ENCODE data around the gene AKAP17A.
A peak's percentile ranks its signal among the peaks of the same experiment; 100 is the strongest.
"Not testable (repeated sequence)": the region's sequence is repeated elsewhere in the genome, so short reads cannot be mapped to it uniquely, and the experiment has no call there.

The AKAP17A gene

DNA sequence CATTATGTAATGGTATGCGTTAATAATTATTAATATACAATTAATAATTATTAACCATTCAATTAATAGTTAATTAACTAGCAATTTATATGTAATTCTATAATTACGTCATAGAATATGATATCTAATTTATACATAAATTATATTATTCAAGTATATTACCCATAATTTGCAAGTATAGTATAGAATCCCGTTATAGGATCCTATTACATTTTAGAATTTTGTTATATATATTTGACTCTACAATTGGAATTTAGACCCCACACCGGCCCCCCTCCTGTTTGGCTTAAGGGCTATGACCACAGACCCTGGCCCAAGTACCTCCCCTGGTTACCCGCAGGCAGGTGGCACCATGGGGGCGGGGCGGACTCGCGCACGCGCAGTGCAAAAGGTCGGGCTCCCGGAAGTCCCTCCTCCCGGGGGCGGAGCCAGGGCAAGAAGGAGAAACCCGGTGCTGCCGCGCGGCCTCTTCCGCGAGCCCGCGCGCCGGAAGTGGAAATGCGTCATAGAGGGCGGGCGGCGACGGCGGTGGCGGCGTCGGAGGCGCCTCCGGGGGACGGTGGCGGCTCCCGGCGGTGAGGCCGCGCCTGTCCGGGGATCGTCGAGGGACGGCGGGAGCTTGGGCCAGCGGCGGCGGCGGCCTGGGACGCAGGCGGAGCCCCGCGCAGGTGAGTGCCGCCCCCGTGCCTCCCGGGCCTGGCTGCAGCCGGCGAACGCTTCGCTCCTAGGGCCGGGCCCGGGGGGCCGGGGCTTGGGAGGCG is at the start of gene AKAP17A:
TSS of gene AKAP17A (plus strand) at position 503 of the 761 bp plus-strand sequence. CDS start 1,859 bp downstream, outside the sequence.
- DNase-seq: peak; percentile 100

DNA sequence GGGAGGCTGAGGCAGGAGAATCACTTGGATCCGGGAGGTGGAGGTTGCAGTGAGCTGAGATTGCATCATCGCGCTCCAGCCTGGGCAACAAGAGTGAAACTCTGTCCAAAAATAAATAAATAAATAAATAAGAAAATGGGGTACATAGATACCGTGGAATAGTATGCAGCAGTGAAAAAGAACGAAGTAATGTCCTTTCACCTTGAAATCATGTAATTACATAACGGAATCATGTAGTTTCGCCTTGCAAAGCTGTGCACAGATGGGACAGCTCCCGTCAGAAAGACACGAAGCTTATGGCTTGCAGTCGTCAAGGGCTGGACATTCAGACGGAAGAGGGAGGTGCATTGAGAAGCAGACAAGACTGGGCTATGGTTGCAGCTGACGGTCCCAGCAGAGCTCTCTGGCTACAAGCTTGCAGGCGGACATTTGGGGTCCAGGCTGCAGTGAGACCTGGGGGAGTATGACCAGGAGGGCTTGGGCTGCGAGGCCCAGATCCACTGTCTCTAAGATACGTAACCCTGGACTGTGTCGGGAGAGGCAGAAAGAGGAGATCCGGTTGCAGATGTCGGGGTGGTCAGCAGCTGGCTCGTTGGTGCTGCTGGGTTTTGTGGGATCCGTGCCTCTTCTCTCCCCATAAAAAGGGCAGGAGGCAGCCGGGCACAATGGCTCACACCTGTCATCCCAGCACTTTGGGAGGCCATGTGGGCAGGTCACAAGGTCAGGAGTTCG is 48.2 kb upstream of the AKAP17A start:
- DNase-seq: peak; percentile 5 to 12

DNA sequence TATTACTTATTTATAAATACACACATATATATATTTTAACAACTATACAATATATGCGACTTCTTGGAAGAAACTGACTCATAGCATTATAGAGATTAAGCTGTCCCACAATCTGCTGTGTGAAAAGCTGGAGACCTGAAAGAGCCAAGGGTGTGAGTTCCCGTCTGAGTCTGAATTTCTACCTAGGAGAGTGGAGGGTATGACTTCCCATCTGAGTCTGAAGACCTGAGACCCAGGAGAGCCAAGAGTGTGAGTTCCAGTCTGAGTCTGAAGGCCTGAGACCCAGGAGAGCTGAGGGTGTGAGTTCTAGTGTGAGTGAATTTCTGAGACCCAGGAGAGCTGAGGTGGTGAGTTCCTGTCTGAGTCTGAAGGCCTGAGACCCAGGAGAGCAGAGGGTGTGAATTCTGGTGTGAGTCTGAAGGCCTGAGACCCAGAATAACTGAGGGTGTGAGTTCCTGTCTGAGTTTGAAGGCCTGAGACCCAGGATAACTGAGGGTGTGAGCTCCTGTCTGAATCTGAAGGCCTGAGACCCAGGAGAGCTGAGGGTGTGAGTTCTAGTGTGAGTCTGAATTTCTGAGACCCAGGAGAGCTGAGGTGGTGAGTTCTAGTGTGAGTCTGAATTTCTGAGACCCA is 45.5 kb upstream of the AKAP17A start:
- peak in 1 of 2 experiments; percentile 19 for DNase-seq

GRCh38 chrX:1546691-1547251 is 44.6 kb upstream of the AKAP17A start:
- DNase-seq: peak; percentile 12 to 13

DNA sequence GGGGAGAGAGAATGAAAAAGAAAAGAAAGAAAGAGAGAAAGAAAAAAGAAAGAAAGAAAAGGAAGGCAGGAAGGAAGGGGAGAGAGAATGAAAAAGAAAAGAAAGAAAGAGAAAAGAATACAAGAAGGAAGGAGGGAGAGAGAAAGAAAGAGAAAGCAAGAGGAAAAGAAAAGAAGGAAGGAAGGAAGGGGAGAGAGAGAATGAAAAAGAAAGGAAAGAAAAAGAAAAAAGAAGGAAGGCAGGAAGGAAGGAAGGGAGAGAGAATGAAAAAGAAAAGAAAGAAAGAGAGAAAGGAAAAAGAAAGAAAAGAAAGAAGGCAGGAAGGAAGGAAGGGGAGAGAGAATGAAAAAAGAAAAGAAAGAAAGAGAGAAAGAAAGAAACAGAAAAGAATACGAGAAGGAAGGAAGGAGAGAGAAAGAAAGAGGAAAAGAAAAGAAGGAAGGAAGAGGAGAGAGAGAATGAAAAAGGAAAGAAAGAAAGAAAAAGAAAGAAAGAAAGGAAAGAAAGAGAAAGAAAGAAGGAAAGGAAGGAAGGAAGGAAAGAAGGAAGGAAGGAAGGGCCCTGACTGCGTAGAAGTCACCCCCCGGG is 39.4 kb upstream of the AKAP17A start:
- DNase-seq: no peak

GRCh38 chrX:1554469-1555210 is 36.8 kb upstream of the AKAP17A start:
- DNase-seq: peak in 1 of 2 experiments; percentile 32

DNA sequence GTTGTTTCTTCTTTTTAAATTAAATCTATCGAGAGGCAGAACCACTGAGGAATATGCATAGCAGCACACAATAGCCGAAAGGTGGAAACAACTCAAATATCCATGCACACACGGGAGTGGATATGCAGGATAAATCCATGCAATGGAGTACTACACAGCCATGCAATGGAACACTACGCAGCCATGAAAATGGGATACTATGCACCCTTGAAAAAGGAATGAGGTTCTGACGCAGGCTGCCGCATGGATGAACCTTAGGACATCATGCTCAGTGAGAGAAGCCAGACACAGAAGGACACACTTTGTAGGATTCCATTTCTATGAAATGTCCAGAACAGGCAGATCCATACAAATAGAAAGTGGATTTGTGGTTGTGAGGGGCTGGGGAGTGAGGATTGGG is 36.0 kb upstream of the AKAP17A start:
- DNase-seq: peak in 1 of 2 experiments; percentile 14

DNA sequence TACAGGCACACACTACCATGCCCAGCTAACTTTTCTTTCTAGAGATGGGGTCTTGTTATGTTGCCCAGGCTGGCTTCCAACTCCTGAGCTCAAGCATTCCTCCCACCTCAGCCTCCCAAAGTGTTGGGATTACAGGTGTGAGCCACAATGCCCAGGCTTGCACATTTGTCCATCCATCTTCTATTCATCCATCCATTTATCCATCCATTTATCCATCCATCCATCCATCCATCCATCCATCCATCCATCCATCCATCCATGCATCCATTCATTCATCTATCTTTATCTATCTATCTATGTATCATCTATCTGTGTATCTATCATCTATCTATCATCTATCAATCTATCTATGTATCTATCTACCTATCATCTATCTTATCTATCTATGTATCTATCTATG is 34.0 kb upstream of the AKAP17A start:
- not testable (repeated sequence) for DNase-seq

GRCh38 chrX:1558761-1559468 is 32.5 kb upstream of the AKAP17A start:
- peak; percentile 7 to 13 for DNase-seq

DNA sequence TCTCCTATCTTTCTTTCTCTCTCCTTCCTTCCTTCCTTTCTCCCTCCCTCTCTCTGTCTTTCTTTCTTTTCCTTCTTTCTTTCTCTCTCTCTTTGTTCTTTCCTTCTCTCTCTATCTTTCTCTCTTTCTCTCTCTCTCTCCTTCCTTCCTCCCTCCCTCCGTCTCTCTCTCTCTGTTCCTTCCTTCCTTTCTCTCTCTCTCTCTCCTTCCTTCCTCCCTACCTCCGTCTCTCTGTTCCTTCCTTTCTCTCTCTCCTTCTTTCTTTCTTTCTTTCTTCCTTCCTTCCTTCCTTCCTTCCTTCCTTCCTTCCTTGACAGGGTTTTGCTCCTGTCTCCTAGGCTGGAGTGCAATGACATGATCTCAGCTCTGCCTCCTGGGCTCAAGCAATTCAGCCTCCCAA is 30.2 kb upstream of the AKAP17A start:
- DNase-seq: no peak

- peak in 1 of 2 experiments; percentile 6 for DNase-seq
Measured at GRCh38 chrX:1564077-1564476, 27.3 kb upstream of the AKAP17A start.

GRCh38 chrX:1564750-1565683 is 26.4 kb upstream of the AKAP17A start:
- peak in 1 of 2 experiments; percentile 14 for DNase-seq

GRCh38 chrX:1574181-1574580 is 17.2 kb upstream of the AKAP17A start:
- not testable (repeated sequence) for DNase-seq

GRCh38 chrX:1576201-1576992 is 15.0 kb upstream of the AKAP17A start:
- peak in 1 of 2 experiments; percentile 11 for DNase-seq

GRCh38 chrX:1577845-1578244 is 13.6 kb upstream of the AKAP17A start:
- DNase-seq: peak in 1 of 2 experiments; percentile 8

GRCh38 chrX:1578511-1579173 is 12.8 kb upstream of the AKAP17A start:
- DNase-seq: peak in 1 of 2 experiments; percentile 18

- peak; percentile 85 to 88 for DNase-seq
Measured at GRCh38 chrX:1581132-1581531, 10.3 kb upstream of the AKAP17A start.

DNA sequence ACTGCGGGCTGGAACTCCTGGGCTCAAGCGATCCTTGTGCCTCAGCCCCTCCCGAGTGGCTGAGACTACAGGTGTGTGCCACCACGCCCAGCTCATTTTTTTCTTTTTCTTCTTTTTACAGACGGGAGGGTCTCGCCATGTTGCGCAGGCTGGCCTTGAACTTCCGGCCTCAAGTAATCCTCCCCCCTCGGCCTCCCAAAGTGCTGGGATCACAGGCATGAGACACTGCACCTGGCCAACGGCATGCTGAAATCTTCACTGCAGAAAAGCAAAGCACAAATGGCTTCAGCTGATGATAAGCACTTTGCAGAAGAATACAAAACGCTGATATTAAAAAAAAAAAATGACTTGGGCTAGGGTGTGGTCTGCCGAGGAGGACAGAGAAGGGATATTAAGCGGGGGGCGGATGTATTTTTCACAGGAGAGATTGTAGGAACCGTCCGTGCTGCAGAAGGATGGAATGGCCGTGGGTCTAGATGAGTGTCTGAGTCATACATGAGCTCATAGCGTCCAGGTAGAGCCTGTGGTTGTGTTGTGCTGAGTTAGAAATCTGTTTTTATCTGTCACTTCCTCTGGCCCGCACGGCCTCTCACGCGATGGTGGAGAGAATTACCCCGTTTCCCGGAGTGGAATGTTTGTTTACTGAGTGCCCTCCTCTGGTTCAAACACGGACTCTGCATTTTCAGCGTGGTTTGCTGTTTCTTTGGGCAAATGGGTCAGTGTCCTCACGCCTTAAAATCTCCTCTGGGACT is 8.5 kb upstream of the AKAP17A start:
- peak; percentile 71 to 78 for DNase-seq

All from activated T-cell treated with anti-CD3 and anti-CD28 coated beads, Interleukin-2, amount 50 U/mL, for 48 hours (primary cell).